Glutamatergic neuron (in vitro differentiated cells): ENCODE results near the gene GPER1. TPM values are rescaled to one million over a fixed set of nuclear protein-coding genes. Genes with fewer than 3 reads are reported as not detected.
"Not testable (repeated sequence)": the region's sequence is repeated elsewhere in the genome, so short reads cannot be mapped to it uniquely, and the experiment has no call there.

ENCODE experiments used
- DNase-seq: peaks from one replicate; pipeline ENCODE4 v3.0.0; 2022
- H3K27ac Mint-ChIP-seq: one replicate; pipeline ENCODE4 v1.8.0; 2020; ENCODE audit warnings: mild to moderate bottlenecking, mixed read lengths, inconsistent platforms; ENCODE audit not compliant: unreplicated experiment
- H3K27me3 Mint-ChIP-seq: one replicate; pipeline ENCODE4 v1.8.0; 2020; ENCODE audit warnings: mild to moderate bottlenecking, moderate library complexity, mixed read lengths, inconsistent platforms; ENCODE audit not compliant: unreplicated experiment
- H3K36me3 Mint-ChIP-seq: one replicate; pipeline ENCODE4 v1.8.0; 2020; ENCODE audit warnings: mild to moderate bottlenecking, mixed read lengths, inconsistent platforms; ENCODE audit not compliant: unreplicated experiment
- H3K4me1 Mint-ChIP-seq: one replicate; pipeline ENCODE4 v1.8.0; 2020; ENCODE audit warnings: mild to moderate bottlenecking, low read depth, mixed read lengths, inconsistent platforms; ENCODE audit not compliant: unreplicated experiment
- H3K4me3 Mint-ChIP-seq: one replicate; pipeline ENCODE4 v1.8.0; 2020; ENCODE audit warnings: mild to moderate bottlenecking, mixed read lengths, inconsistent platforms; ENCODE audit not compliant: unreplicated experiment
- H3K9me3 Mint-ChIP-seq: one replicate; pipeline ENCODE4 v1.8.0; 2020; ENCODE audit warnings: mild to moderate bottlenecking, moderate library complexity, mixed read lengths, inconsistent platforms; ENCODE audit not compliant: unreplicated experiment
- total RNA-seq: library from RNA; stranded (reverse); fragmentation: NEBNext Ultra II Directional; extraction: Animal tissue kit (Norgen Biotek cat#: 25700); gene quantifications from one replicate; pipeline ENCODE4 v1.2.1, GENCODE V29; 2021; ENCODE audit not compliant: unreplicated experiment
- TF ChIP-seq, protein P1 (sequence below): fragments of 200-600 bp; sonication (generic); IDR thresholded peaks from one replicate; pipeline ENCODE4 v1.5.0; 2021; ENCODE audit not compliant: partially characterized antibody, unreplicated experiment

Gene GPER1
- total RNA-seq, 1 donor from 2014 or later, result 0.59 TPM

DNA sequence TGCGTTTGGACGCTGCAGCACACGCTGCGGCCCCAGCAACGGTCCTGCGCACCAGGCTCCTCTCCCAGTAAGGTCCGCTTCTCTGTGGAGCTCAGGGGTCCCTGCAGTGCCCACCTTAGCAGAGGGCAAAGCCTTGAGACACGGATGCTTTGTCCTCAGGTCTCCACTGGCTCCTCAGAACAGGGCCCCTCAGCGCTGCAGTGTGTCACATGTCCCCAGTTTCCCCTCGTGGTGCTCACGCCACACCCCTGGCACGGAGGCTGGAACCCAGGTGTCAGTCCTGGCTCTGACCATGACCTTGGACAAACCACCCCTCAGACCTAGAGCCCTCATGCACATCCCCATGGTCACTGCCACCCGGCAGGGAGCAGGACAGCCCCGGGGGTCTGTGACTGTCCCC, 19.9 kb upstream of the GPER1 start:
- TF ChIP-seq, protein P1, sequence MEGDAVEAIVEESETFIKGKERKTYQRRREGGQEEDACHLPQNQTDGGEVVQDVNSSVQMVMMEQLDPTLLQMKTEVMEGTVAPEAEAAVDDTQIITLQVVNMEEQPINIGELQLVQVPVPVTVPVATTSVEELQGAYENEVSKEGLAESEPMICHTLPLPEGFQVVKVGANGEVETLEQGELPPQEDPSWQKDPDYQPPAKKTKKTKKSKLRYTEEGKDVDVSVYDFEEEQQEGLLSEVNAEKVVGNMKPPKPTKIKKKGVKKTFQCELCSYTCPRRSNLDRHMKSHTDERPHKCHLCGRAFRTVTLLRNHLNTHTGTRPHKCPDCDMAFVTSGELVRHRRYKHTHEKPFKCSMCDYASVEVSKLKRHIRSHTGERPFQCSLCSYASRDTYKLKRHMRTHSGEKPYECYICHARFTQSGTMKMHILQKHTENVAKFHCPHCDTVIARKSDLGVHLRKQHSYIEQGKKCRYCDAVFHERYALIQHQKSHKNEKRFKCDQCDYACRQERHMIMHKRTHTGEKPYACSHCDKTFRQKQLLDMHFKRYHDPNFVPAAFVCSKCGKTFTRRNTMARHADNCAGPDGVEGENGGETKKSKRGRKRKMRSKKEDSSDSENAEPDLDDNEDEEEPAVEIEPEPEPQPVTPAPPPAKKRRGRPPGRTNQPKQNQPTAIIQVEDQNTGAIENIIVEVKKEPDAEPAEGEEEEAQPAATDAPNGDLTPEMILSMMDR, result no peak
- no peaks in the 10 kb centered on the region for H3K36me3 Mint-ChIP-seq
- H3K4me1 Mint-ChIP-seq, result peaks cover 13% of the 10 kb centered on the region
- H3K27ac Mint-ChIP-seq, result no peak overlapping the region
- H3K9me3 Mint-ChIP-seq, result peaks cover 17% of the 10 kb centered on the region
- peaks cover 13% of the 10 kb centered on the region for H3K27me3 Mint-ChIP-seq
- H3K4me3 Mint-ChIP-seq, result no peak overlapping the region
- DNase-seq, result no peak

DNA sequence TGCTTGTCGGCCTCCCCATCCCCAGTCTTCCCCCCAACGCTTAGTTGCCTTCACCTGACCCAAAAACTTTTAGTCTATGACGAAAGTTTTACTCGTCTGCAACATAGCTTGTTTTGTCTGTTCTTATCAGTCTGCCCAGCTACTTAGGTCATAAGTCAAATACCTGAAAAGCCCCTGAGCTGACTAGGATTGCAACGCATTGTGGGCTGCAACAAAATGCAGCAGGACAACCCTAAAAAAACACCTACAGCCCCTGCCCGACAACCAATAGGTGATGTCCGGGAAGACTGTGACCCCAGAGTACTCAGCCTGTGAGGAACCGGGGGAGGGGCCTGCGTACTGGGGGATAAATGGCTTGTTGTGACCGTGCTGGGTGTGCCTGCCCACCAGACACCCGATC, 19.3 kb upstream of the GPER1 start:
- Mint-ChIP-seq H3K9me3 (peaks cover 13% of the 10 kb centered on the region), H3K4me3 (no peak overlapping the region), H3K4me1 (peaks cover 14% of the 10 kb centered on the region), H3K27me3 (peaks cover 9% of the 10 kb centered on the region), H3K36me3 (no peaks in the 10 kb centered on the region), H3K27ac (no peak overlapping the region)
- DNase-seq, result no peak
- TF ChIP-seq, protein P1, result no peak

- Mint-ChIP-seq H3K9me3 (peaks cover 13% of the 10 kb centered on the region), H3K4me3 (peak overlapping the region; percentile 30), H3K27me3 (peaks cover 7% of the 10 kb centered on the region), H3K27ac (peak overlapping the region; percentile 28), H3K4me1 (peaks cover 5% of the 10 kb centered on the region), H3K36me3 (no peaks in the 10 kb centered on the region)
- no peak for DNase-seq
- TF ChIP-seq, protein P1, result no peak
Observed at GRCh38 chr7:1070544-1071011, 17.3 kb upstream of the GPER1 start.

DNA sequence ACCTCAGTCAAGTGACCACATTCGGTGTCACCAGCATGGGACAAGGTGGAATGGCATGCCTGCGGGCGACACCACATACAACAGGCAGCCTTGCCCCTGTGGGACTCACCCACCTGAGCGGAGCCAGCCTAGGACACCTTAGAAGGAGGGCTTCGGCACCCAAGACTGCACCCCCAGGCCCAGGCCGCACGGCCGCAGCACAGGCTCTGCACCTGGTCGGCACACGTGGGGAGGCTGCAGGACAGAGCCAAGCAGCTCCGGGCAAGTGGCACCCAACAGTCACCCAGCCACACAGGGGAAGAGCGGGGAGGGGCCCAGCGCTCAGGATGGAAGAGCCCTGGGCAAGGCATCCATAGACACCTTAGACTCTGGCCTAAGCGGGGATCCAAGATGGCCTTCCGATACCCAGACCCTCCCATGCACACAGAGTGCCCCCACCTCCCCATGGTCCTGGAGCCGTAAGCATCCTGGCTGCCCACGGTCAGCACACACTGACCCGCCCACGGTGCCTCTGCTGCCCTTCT, 16.1 kb upstream of the GPER1 start:
- Mint-ChIP-seq H3K27ac (no peak overlapping the region), H3K27me3 (peaks cover 7% of the 10 kb centered on the region), H3K9me3 (peaks cover 13% of the 10 kb centered on the region), H3K36me3 (no peaks in the 10 kb centered on the region), H3K4me3 (no peak overlapping the region), H3K4me1 (peaks cover 5% of the 10 kb centered on the region)
- TF ChIP-seq, protein P1, result no peak
- no peak for DNase-seq

- no peak for DNase-seq
- Mint-ChIP-seq H3K4me1 (peaks cover 8% of the 10 kb centered on the region), H3K4me3 (no peak overlapping the region), H3K27ac (no peak overlapping the region), H3K9me3 (peaks cover 12% of the 10 kb centered on the region), H3K27me3 (peaks cover 9% of the 10 kb centered on the region), H3K36me3 (no peaks in the 10 kb centered on the region)
- TF ChIP-seq, protein P1, result no peak
Observed at GRCh38 chr7:1073142-1073977, 14.6 kb upstream of the GPER1 start.

DNA sequence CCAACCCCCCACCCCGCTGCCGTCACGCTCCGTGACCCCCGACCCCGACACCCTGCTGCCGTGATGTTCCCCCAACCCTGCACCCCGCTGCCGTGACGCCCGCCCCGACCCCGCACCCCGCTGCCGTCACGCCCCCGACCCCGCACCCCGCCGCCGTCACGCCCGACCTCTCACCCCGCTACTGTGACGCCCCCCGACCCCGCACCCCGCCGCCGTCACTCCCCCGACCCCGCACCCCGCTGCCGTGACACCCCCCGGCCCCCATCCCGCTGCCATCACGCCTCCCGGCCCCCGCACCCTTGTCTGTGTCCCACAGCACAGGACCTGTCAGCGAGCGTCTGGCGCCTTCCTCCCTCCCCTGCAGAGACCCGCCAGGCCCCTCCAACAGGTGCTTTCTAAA, 13.9 kb upstream of the GPER1 start:
- H3K4me3 Mint-ChIP-seq, H3K27me3 Mint-ChIP-seq, H3K4me1 Mint-ChIP-seq, H3K9me3 Mint-ChIP-seq, DNase-seq, H3K36me3 Mint-ChIP-seq, H3K27ac Mint-ChIP-seq: not testable (repeated sequence)
